Heart right ventricle (tissue), 16 donors: ENCODE results near the gene TMEM256. TPM values are rescaled to one million over a fixed set of nuclear protein-coding genes. Genes with fewer than 3 reads are reported as not detected.

ENCODE experiments used
- ATAC-seq, 8 donors: fragments of 200-7000 bp; cut with Tn5 transposase; one replicate each; pipeline ENCODE4 v1.9.1; 2020; ENCODE audit warnings: mild to moderate bottlenecking in 8 of 8, moderate library complexity in 8 of 8, moderate number of reproducible peaks in 1 of 8
- DNase-seq, 2 donors: peaks; one replicate each; pipeline ENCODE4 v3.0.0-alpha.2; 2020
- H3K27ac ChIP-seq, 10 donors: fragments of 200-600 bp; sonication (generic) in 2 of 10; one replicate each; pipeline versions ENCODE4 v1.5.0 to v1.8.0; 2020 to 2022; ENCODE audit warnings: mild to moderate bottlenecking in 3 of 10
- H3K27me3 ChIP-seq, 7 donors: fragments of 200-600 bp; one replicate each; pipeline ENCODE4 v1.8.0; 2021 to 2022; ENCODE audit warnings: mild to moderate bottlenecking in 2 of 7
- H3K36me3 ChIP-seq, 9 donors: fragments of 200-600 bp; sonication (generic) in 1 of 9; one replicate each; pipeline versions ENCODE4 v1.5.0 to v1.8.0; 2020 to 2022; ENCODE audit warnings: mild to moderate bottlenecking in 2 of 9
- H3K4me1 ChIP-seq, 9 donors: fragments of 200-600 bp; sonication (generic) in 1 of 9; one replicate each; pipeline versions ENCODE4 v1.5.0 to v1.8.0; 2020 to 2022; ENCODE audit warnings: mild to moderate bottlenecking in 4 of 9
- H3K4me3 ChIP-seq, 10 donors: fragments of 200-600 bp; sonication (generic) in 2 of 10; one replicate each; pipeline versions ENCODE4 v1.5.0 to v1.8.0; 2020 to 2022; ENCODE audit warnings: mild to moderate bottlenecking in 7 of 10, moderate library complexity in 2 of 10
- H3K9me3 ChIP-seq, 11 donors: fragments of 200-600 bp in 10 of 11; sonication (generic) in 2 of 11; one replicate each; pipeline versions ENCODE4 v1.5.0 to v1.8.0; 2013 to 2022; ENCODE audit warnings: mild to moderate bottlenecking in 2 of 11, control low read depth in 1 of 11, moderate library complexity in 1 of 11
- CTCF ChIP-seq, 9 donors: fragments of 200-600 bp; sonication (generic) in 2 of 9; IDR thresholded peaks; one replicate each; pipeline versions ENCODE4 v1.5.0 to v1.8.0; 2021 to 2022; ENCODE audit warnings: antibody characterized with exemption in 9 of 9, mild to moderate bottlenecking in 5 of 9, moderate library complexity in 1 of 9
- WGBS, 2 donors: extraction: QIAGEN DNeasy Blood & Tissue Kit; methylation state at CpG; one replicate each; pipeline ENCODE4 v1.1.7; 2013; ENCODE audit warnings: inconsistent platforms in 1 of 2; 5-methylcytosine and 5-hydroxymethylcytosine counted together
- intact Hi-C, 10 donors: fragments of 100-400 bp; cut with DNase I; formaldehyde crosslinking; loops; one replicate each; pipeline versions ENCODE4 v1.11.1 to v1.14.2; 2022
- polyA plus RNA-seq, 2 donors: library from polyadenylated mRNA; stranded (reverse); fragments of 200-250 nt; gene quantifications; one replicate each; pipeline ENCODE4 v1.2.3, GENCODE V29; 2013
- total RNA-seq, 10 donors: library from RNA; stranded (reverse); fragmentation: NEBNext Ultra II Directional in 3 of 10; extraction: Animal tissue kit (Norgen Biotek cat#: 25700) in 3 of 10; gene quantifications; one replicate each; pipeline versions ENCODE4 v1.2.1 to v1.2.4, GENCODE V29; 2021 to 2023
- donor health status: Arrhythmogenic right ventricular cardiomyopathy.
- donor health status: ischemic (EF 13 %, LVEDD 7.1; RV severe dilation, severe dysfunction).
- donor health status: healthy with polysubstance abuse.
- donor health status: DM: no; HTN: yes; CAD: no.
- donor health status: DM: no; HTN: no; CAD: no.
- donor health status: ischemic (EF 25% LVEDD 6.9; RV normal size, moderate dysfunction).
- donor health status: ischemic (EF 25% LVEDD 5.7; RV mildly dilated, moderate dysfunction).
- donor health status: healthy.
- donor health status: DM: yes; HTN: yes; CAD: no.
- donor health status: Ischemic cardiomyopathy.
- donor health status: ischemic (EF 35%, LVEDD 5.7; RV mildly dilated, moderate dysfunction).
- donor health status: nonischemic (EF 11% LVEDD 7.7; RV severe dilation, severe dysfunction).
- donor health status: DM: yes; HTN: yes; CAD: no.
- donor health status: PGD.
- donor health status: ischemic (EF 29% LVEDD 5.4; RV normal size, mild dysfunction).
- donor health status: nonischemic (EF 23%, LVEDD 6.1; RV moderate dilation, normal function).

TMEM256 gene
- total and polyA plus RNA-seq, 12 donors = 61.8 to 169 (median 75.5) TPM

- peaks cover 0 to 12% (median 6%) of the 10 kb centered on the region in 9 donors for H3K4me1 ChIP-seq
These were observed 5.0 kb upstream of the TMEM256 start for GRCh38 chr17:7408863-7409262.

DNA sequence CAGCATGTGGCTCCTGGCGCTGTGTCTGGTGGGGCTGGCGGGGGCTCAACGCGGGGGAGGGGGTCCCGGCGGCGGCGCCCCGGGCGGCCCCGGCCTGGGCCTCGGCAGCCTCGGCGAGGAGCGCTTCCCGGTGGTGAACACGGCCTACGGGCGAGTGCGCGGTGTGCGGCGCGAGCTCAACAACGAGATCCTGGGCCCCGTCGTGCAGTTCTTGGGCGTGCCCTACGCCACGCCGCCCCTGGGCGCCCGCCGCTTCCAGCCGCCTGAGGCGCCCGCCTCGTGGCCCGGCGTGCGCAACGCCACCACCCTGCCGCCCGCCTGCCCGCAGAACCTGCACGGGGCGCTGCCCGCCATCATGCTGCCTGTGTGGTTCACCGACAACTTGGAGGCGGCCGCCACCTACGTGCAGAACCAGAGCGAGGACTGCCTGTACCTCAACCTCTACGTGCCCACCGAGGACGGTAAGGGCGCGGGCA, 4.4 kb upstream of the TMEM256 start:
- ATAC-seq = no peak
- TF ChIP-seq CTCF (IDR thresholded peaks at IDR 0.05) = no peak
- DNase-seq = no peak
- Histone ChIP-seq H3K9me3 (no peaks in the 10 kb centered on the region), H3K4me3 (no peak overlapping the region), H3K27ac (no peak overlapping the region), H3K4me1 (peaks cover 0 to 13% (median 7%) of the 10 kb centered on the region in 9 donors), H3K36me3 (peaks cover 0 to 11% (median 0%) of the 10 kb centered on the region in 9 donors), H3K27me3 (peaks cover 0 to 17% (median 0%) of the 10 kb centered on the region in 7 donors)
- 59 to 71% methylated on average over 42 to 58 of the region's 58 CpGs for WGBS, 2 donors
- intact Hi-C loops = no loop called here

More at GRCh38 chr17:7408863-7409262, 5.0 kb upstream of the TMEM256 start:
- intact Hi-C loops = no loop called here
- Histone ChIP-seq H3K27ac (no peak overlapping the region), H3K4me3 (no peak overlapping the region), H3K9me3 (no peaks in the 10 kb centered on the region), H3K36me3 (peaks cover 0 to 11% (median 0%) of the 10 kb centered on the region in 9 donors), H3K27me3 (peaks cover 0 to 17% (median 0%) of the 10 kb centered on the region in 7 donors)
- no peak for TF ChIP-seq CTCF (IDR thresholded peaks at IDR 0.05)
- DNase-seq (no peak), ATAC-seq (no peak)
- 75 to 85% methylated on average over 6 of the region's 6 CpGs for WGBS, 2 donors

DNA sequence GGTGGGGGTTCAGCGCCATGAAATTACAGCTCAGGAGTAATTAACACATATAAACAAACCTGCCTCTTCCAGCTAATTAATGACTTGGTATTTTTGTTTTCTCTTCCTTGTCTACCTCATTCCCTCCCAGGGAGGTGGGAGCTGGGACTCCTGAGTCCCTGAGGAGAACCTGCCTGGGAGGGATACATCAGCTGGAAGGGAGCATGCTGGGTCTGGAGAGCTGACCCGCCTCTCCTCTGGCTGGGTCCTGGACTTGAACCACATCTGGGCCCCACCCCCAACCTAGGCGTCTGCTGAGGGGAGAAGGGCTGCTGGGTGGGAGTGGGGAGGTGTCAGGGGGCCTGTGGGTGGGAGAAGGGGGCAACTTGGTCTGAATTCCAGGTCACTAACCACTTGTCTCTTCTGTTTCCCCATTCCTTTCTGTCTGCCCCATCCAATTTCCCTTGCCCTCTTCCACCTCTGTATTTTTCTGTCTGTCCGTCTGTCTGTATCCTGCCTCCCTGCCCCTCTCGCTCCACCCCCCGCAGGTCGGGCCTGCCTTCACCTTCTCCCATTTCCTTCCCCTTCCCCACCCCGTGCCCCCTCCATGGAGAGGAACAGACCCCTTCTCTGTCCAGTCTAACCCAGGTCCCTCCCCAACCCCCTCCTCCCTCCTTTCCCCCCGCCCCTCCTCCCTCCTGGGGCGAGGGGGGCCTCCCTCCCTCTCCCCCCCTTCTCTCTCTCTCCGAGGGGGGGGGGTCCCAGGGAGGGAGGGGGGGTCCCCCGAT, 3.8 kb upstream of the TMEM256 start, which contains the start of gene NLGN2:
Gene NLGN2, plus strand, starts transcription at position 361 of the 767 bp plus-strand sequence. CDS start 411 bp downstream, outside the sequence.
- no peak for ATAC-seq
- DNase-seq = no peak

More for the DNA sequence above, 3.8 kb upstream of the TMEM256 start, which contains the start of gene NLGN2:
- 57 to 60% methylated on average over 10 to 11 of the region's 12 CpGs for WGBS, 2 donors
- no peak for TF ChIP-seq CTCF (IDR thresholded peaks at IDR 0.05)
- H3K4me3 ChIP-seq = no peak within 1 kb of the TSS
- peaks cover 6 to 19% (median 13%) of the 10 kb centered on the region in 9 donors for H3K4me1 ChIP-seq
- peaks cover 0 to 11% (median 0%) of the 10 kb centered on the region in 9 donors for H3K36me3 ChIP-seq
- peaks cover 0 to 17% (median 0%) of the 10 kb centered on the region in 7 donors for H3K27me3 ChIP-seq
- no peak within 1 kb of the TSS for H3K27ac ChIP-seq
- H3K9me3 ChIP-seq = no peaks in the 10 kb centered on the region
- intact Hi-C loops = no loop called here
